Body of pancreas (tissue), 4 donors: Measurements from ENCODE around the gene CD22.

Experiments used
- CTCF ChIP-seq, 7 experiments: fragments of 450-650 bp in 4 of 7; fragments of 200-600 bp in 3 of 7; sonication (generic) in 3 of 7; IDR thresholded peaks; one replicate each; pipeline ENCODE4 v1.5.1; 2016 to 2019; ENCODE audit warnings: antibody characterized with exemption in 7 of 7
- POLR2A ChIP-seq, 3 donors: fragments of 450-650 bp; IDR thresholded peaks; one replicate each; pipeline ENCODE4 v1.6.1; 2016; ENCODE audit warnings: antibody characterized with exemption in 3 of 3, mild to moderate bottlenecking in 2 of 3

GRCh38 chr19:35307931-35308330 is 21.1 kb upstream of the CD22 start:
- TF ChIP-seq CTCF (IDR thresholded peaks at IDR 0.05) (no peak), POLR2A (IDR thresholded peaks at IDR 0.05) (no peak)
